Measurements from ENCODE around the gene BCKDHA.
A peak's percentile ranks its signal among the peaks of the same experiment; 100 is the strongest.
"Not testable (repeated sequence)": the region's sequence is repeated elsewhere in the genome, so short reads cannot be mapped to it uniquely, and the experiment has no call there.

BCKDHA gene

DNA sequence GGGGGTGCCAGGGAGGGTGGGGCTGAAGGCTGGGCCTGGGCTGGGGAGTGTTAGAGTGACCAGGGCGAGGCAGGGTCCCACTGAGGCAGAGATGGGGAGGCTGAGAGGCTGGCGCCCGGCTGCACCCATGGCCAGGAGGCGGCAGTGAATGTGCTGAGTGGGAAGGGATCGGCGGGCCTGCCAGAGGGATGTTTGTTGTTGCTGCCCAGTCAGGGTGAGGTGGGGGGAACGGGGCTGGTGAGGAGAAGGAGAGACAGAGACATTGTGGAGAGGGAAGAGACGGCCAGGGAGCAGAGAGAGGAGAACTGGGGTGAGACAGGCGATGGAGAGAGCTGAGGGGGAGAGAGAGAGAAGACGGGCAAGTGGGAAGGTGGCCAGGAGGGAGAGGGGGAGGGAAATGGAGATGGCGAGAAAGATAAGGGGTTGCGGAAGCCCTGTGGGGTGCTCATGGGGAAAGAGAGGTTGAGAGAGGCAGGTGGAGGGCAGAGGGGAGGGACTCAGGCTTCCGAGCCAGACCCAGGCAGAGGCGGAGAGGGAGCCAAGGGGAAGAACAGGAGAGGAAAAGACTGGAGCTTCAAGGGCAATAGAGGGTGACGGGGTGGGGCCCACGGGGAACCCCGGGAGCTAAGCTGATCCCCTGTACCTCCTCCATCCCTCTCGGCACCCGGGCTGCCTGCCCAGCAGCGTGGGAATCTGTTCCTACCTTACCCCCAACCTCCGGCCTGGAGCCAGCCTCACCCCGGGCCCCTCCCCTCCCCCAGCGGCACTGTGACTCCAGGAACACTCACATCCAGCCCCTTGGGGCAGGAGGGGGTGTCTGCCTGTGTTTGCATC, 30.2 kb downstream of the BCKDHA start:
- DNase-seq, result no peak

- DNase-seq, result no peak
Measured at GRCh38 chr19:41428481-41428859, 30.9 kb downstream of the BCKDHA start.

DNA sequence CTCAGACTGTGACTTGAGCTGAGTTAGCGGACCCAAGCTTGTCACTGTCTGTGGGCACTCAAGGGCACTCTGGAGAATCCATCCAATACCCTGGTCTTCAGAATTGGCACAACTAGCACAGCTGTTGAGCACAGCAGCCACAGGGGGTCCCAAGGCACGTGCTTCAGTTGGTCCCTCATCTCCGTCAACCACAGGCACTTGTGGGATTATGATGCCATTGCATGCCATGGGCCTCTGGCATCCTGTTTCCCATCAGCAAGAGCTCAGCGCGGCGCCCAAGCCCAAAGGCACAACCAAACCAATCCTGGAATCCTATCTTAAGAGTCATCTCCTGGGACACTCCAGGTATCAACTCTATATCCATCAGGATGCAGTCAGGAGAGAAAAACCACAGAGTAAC, 33.3 kb downstream of the BCKDHA start:
- DNase-seq, result no peak

DNA sequence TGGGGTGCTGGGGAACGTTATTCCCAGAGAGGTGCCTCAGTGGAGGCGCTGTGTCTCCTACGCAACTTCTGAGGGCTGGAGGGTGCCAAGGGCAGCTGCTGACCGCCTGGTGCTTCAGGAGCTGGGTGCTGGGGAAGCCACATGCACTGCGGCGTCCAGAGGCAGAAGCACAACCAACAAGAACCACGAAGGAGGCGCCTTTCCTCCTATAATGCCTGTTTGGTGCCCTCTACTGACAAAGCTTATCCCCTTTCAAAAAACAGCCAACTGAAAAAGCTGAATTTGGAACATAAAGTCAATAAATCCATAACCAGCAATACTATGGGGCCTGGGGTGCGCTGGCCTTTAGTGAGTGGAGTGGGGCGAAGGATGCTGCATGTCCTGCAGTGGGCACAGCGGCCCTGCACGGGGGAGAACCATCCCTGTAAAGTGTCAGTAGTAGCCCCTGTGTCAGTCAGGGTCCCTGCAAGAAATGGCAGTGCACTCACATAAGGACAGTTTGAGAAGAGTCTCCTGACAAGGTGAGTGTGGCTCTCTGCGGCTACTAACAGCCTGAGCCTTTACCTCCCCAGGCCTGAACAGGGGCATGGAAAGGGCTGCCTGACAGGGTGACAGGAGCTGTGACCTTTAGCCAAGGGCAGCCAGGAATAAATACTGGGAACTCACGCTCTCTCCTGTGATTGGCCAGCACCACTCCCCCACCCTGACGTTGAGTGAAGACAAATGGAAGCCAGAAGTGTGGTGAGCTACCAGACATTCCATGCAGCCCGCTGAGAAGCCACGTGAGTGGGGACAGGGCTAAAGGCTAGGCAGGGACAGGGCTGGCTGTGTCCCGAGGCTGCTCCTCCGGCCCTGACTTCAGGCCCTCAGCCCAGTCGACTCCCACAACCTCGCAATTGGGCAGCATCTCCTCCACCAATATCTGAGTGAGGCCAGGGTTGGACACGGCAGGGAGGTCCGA, 34.1 kb downstream of the BCKDHA start:
- no peak for DNase-seq

DNA sequence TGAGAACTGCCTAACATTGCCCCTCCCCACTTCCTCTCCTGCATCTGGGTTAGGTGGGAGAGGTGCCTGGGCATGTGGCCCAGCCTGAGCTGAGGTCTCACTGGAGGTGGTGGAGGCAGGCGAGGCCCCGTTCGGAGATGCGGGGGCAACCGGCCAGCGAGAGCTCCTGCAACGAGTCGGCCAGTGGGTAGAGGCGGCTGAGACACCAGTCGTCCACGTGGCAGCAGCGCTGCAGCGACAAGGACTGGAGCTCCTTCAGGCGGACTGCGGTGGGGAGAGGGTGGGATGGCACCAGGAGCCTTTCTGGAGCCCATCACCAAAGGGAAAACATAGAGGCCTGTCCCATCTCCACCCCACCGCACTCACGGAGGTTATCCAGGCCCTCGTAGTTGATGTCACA, 35.6 kb downstream of the BCKDHA start:
- no peak for DNase-seq

GRCh38 chr19:41434450-41434849, 36.8 kb downstream of the BCKDHA start:
- DNase-seq, result no peak

GRCh38 chr19:41435376-41435775, 37.8 kb downstream of the BCKDHA start:
- not testable (repeated sequence) for DNase-seq

DNA sequence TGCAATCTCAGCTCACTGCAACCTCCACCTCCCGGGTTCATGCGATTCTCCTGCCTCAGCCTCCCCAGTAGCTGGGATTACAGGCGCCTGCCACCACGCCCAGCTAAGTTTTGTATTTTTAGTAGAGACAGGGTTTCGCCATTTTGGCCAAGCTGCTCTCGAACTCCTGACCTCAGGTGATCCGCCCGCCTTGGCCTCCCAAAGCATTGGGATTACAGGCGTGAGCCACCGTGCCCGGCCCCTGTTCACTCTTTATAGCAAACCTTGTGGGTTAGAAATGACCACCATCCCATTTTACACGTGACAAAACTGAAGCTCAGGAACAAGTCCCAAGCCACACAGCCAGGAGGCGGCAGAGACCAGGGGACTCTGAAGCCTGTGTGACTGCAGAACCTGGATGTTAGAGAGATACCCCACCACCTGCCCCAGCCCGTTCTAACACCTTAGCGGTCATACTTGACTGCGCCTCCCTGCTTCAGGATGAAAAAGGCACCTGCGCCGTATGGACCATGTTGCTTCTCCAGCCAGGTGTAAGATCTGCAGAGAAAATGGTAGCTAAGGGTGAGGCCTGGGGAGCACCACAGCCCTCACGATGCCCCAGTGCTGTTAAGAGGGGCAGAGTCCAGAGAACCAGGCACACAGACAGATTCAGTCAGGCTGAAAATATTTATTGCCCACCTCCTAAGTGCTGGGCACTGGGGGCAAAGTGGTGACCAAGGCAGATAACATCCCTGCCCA, 38.5 kb downstream of the BCKDHA start:
- no peak for DNase-seq

DNA sequence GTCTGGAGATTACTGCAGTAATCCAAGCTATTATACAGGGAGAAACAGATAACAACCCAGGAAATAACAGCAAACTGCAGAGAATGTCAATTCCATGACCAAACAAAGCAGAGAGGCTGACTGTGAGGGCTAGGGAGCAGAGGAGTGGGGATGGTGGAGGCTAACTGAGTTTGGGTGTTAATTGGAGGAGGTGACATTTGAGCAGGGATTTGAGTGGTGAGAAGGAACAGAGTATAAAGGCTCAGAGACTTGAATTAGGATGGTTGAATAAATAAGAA, 39.0 kb downstream of the BCKDHA start:
- no peak for DNase-seq

- no peak for DNase-seq
Measured at GRCh38 chr19:41437944-41438574, 40.4 kb downstream of the BCKDHA start.

GRCh38 chr19:41439441-41440222, 42.0 kb downstream of the BCKDHA start, which contains the start of gene DMAC2:
DMAC2 (minus strand) TSS chr19:41439912; CDS start chr19:41439899, 13 bp downstream.
- peak; percentile 92 for DNase-seq

- no peak for DNase-seq
Measured at GRCh38 chr19:41441321-41441945, 43.8 kb downstream of the BCKDHA start.

- DNase-seq, result no peak
Measured at GRCh38 chr19:41442473-41443355, 45.1 kb downstream of the BCKDHA start, which contains the start of gene ERICH4. ERICH4 (plus strand) TSS chr19:41443156; CDS start chr19:41443170, 14 bp downstream.

- no peak for DNase-seq
Measured at GRCh38 chr19:41443813-41444455, 46.3 kb downstream of the BCKDHA start.

- DNase-seq, result no peak
Measured at GRCh38 chr19:41445575-41445974, 48.0 kb downstream of the BCKDHA start.

DNA sequence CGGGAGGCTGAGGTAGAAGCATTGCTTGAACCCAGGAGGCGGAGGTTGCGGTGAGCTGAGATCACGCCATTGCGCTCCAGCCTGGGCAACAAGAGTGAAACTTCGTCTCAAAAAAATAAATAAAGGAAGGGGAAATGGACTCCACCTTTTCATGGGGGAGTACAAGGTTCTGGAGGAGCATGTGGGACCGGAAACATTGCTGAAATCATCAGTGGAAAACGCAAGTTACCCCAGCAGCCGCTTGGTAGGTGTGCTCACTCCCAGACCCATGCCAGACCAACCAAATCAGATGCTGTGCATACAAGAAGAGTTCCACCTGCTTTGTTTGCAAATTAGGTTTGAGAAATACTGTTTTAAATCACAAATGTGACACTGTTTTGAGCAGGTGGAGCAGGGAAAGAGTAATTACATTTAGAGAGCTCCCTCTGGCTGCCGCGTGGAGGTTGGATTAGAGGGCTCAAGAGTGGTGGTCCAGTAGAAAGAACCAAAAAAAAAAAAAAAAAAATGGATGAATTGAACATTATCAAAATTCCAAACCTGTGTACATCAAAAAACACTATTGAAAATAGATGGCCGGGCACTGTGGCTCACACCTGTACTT, 50.2 kb downstream of the BCKDHA start:
- no peak for DNase-seq

DNA sequence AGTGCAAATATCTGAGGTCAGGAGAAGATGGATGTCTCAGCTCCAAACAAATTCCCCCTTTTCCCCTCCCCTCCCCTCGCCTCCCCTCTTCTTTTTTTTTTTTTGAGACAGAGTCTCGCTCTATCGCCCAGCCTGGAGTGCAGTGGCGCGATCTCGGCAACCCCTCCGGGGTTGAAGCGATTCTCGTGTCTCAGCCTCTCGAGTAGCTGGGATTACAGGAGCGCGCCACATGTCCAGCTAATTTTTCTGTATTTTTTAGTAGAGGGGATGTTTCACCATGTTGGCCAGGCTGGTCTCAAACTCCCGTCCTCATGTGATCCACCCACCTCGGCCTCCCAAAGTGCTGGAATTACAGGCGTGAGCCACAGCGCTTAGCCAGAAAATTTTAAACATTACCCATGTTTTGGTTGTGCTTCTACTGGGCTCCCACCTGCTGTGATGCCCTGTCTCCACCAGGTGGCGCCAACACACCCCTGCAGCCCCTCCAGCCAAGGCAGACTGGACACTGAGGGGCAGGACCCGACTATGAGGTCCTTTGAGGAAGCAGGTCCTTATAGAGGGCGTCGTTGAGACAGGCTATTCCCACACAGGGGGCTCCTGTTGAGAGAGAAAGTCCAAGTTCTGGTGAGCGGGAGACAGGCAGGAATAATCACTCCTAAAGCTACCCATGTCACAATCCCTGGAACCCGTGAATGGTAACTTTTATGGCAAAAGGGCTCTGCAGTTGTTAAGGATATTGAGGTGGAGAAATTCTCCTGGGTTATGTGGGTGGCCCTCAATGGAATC, 51.7 kb downstream of the BCKDHA start:
- no peak for DNase-seq

DNA sequence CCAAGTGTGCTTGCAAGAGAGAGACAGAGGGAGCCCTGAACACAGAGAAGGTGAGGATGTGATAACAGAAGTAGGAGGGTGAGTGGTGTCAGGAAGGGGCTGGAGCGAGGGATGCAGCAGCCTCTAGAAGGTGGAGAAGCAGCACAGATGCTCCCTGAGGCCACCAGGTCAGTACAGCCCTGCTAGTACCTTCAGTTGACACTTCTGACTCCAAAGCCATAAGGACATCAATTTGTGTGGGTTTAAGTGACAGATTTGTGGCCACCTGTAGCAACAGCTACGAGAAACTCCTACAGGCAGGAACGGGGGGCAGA, 52.2 kb downstream of the BCKDHA start:
- DNase-seq, result no peak
